HG03520 (cell line): ENCODE measurements around the gene KRT80.

Experiments
- ATAC-seq: cut with Tn5 transposase; IDR thresholded peaks from one replicate; pipeline ENCODE4 v1.9.1; 2021; ENCODE audit warnings: mild to moderate bottlenecking, moderate library complexity; ENCODE audit not compliant: unreplicated experiment

The KRT80 gene

DNA sequence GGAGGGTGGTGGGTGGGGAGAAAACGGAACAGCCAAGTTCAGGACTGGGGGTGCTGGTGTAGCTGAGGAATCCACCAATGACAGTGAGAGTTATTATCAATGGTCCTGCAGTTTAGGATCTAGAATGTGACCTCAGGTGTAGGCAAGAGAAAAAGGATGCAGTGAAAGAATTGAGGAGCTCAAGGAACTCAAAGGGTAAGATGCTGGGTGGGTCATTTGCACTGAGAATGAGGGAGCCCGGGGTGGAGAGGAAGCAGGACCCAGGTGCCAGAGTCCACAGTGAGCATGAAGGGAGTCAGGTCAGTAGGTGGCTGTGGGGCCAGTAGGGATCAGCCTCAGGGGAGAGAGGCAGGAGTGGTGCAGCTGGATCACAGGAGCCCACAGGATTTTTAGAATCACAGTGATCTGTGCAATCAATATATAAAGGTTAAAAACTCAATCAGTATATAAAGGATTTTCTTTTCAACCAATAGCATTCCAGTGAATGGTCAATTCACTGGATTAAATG lies 38.1 kb upstream of the KRT80 start:
- no peak for ATAC-seq

DNA sequence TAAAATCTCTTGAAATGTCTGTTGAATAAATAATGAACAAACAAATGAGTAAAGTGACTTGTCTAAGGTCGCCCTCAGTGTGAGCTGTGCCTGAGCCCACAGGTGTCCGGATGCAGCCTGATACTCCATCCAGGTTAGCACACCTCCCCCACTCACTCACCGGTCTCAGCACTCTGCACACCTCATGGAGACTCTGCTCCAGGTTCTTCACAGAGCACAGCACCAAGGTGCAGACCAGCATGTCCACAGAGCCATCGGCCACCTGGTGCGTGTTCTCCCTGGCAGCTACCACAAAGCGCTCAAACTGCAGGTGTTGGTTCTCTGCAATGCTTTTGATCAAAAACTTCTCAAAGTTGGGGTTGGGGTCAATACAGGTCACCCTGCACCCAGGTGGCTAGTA lies 37.1 kb upstream of the KRT80 start:
- no peak for ATAC-seq

DNA sequence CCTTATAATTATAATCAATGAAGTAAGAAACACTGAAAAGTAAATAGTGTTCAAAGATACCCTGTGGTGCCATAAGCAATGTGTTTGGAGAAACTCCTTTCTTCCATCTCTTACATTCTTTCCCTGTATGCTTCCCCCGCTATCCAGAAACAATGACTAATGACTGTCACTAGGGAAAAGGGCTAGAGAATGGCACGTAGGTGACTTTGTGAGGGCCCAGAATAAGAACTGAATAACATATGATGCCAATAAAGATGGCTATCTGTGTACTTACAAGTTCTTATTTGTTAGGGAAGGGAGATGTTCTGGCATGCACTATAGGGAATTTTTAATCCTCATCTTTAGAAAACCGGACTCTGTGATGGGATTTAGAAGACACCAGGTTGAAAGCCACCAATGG lies 36.6 kb upstream of the KRT80 start:
- ATAC-seq = no peak

DNA sequence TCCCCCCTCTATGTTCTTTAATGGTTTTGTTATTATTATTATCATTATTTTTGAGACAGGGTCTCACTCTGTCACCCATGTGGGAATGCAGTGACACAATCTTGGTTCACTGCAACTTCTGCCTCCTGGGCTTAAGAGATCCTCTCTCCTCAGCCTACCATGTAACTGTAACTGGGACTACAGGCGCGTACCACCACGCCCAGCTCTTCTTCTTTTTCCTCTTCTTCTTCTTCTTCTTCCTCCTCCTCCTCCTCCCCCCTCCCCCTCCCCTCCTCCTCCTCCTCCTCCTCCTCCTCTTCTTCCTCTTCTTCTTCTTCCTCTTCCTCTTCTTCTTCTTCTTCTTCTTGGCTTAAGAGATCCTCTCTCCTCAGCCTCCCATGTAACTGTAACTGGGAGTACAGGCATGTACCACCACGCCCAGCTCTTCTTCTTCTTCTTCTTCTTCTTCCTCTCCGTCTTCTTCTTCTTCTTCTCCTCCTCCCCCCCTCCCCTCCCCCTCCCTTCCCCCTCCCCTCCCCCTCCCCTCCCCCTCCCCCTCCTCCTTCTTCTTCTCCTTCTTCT lies 35.9 kb upstream of the KRT80 start:
- ATAC-seq = no peak

DNA sequence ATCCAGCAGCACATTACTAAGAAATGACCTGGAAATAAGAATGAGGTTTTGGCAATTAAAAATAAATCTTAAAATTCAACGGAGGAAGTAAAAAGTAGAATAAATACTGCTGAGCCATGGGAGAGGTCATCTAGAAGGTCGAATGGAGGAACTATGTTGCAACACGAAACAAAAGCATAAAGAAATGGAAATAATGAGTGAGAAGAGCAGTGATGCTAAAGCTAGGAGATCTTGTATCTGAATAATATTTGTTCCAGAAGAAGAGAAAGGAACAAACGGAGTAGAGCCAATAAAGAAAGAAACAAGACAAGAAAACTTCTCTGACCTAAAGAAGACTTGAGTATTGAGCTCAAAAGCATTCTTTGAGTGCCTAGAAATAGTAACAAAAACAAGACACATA lies 34.6 kb upstream of the KRT80 start:
- ATAC-seq = no peak

DNA sequence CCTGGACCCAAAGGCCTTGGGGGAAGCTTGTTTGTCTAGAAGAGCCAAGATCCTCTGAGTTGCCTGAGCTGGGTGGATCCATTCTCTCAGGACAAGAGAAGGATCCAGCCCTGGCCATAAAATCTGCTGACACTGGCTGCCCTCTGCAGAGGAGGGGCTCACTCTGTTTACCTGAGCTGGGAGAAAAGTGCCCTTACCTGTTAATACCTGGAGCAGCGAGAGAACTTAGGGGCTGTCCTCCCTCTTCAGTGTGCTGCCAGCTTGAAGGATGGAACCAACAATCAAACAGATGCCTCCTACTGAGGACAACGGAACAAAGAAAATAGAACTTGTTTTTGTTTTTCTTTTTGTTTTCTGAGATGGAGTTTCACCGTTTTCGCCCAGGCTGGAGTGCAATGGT lies 33.9 kb upstream of the KRT80 start:
- no peak for ATAC-seq

DNA sequence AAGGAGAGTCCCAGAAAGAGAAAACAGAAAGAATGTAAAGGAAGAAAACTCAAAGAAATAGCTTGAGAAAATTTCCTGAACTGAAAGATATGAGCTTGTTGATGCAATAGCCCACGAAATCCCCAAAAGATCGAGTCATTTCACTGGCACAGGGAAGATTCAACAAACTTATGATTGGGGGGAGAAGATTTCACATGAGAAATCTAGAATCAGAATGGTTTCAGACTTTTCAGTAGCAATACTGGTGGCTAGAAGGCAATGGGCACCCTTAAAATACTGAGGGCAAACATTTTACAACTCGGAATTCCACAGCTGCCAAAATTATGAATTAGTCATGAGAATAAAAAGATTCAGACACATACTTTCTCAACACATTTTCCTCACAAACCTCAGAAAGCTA lies 32.3 kb upstream of the KRT80 start:
- ATAC-seq = no peak

DNA sequence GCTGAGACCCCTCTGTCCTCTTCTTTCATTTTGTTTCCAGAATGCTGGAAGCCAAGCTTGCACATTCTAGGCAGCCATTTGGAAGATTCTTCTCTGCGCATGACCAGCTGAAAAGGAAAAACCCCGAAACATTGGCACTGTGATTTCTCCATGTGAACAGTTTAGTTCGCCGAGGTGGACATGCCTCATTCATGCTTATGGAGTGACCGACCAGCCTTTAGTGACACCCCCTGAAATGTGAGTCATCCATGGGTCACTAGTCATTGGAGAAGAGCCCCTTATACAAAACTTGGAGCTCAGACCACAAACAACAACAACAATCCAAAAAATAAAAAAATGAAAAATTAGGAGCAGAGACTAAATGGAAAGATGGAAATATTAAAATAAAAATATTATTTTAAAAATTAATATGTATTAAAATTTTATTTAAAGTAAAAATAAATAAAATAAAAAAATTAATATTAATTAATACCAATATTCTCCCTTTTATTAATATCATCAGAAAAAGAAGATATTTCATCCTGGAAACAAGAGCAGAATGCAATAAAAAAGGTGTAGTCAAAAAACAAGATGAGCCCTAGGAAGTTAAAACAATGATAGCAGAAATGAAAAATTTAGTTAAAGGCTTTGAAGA lies 31.7 kb upstream of the KRT80 start:
- no peak for ATAC-seq

DNA sequence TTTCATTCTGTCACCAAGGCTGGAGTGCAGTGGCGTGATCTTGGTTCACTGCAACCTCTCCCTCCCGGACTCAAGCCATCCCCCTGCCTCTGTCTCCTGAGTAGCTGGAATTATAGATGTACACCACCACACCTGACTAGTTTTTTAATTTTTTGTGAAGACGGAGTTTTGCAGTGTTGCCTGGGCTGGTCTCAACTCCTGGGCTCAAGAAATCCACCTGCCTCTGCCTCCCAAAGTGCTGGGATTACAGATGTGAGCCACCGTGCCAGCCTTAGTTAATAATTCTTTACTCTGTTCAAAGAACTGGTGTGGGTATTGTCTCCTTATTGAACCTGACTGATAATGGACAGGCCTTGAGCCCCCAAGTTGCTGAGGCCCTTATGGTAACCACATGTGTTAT lies 30.9 kb upstream of the KRT80 start:
- no peak for ATAC-seq

DNA sequence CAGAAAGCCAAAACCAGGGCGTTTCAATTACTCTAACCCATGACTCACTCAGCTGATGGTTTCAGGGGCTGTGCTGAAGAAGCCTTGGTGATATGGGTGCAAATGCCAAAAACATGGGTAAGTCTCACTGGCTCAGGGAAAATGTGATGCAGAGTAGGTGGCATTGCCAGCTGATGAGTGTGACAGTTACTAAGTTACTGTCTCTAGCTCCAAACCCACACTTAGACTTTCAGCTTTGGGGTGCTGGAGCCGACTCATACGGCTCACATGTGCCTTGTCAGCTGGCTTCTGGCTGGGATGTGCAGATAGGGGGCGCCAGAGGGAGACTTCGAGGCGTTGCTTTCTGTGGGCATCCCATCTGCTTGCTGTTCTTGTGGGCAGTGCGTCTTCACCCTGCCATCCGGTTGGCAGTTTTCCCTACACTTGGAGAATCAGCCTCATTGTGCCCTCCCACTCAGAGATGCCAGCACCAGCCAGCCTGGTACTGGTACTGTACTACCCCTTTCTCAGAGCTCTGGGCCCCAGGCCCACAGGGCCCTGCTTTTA lies 30.2 kb upstream of the KRT80 start:
- no peak for ATAC-seq

DNA sequence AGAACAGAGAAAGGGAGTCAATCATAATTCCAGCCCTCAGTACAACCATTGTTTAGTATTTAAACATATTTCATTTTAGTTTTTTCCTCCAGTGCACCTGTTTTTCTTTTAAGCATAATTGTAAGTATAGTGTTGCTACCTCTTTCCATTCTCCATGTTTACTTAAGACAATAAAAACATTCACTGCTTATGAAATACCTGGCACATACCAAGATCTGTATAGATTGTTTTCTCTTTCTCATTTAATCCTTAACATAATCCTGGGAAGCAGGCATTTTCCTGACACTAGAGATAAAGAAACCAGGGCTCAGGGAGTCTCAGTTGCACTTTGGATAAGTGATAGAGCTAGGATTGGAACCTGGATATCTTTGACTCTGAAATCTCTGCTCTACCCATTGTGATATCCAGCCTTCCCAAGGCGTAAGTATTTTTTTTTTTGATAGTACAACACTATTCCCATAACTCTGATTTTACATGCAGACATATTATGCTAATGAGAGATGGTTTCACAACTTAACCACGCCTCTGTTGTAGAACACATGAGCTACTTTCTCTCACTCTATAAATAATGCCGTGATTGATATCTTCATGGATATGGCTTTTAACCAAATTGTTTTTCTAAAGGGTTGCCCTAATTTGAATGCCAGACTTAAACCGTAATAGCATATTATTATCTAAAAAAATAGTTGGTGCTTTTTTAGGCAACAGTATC lies 29.4 kb upstream of the KRT80 start:
- ATAC-seq = no peak

DNA sequence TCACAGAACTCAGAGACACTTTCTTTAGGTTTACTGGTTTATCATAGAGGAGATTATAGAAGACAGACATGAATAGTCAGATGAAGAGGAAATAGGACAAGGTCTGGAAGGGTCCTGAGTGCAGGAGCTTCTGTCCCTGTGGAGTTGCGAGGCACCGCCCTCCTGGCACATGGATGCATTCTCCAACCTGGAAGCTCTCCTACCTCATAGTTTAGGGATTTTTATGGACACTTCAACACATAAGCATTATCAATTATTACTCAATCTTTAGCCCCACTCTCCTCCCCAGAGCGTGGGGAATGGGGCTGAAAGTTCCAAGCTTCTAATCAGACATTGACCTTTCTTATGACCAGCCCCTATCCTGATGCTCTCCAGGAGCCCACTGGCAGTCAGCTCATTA lies 28.7 kb upstream of the KRT80 start:
- no peak for ATAC-seq

DNA sequence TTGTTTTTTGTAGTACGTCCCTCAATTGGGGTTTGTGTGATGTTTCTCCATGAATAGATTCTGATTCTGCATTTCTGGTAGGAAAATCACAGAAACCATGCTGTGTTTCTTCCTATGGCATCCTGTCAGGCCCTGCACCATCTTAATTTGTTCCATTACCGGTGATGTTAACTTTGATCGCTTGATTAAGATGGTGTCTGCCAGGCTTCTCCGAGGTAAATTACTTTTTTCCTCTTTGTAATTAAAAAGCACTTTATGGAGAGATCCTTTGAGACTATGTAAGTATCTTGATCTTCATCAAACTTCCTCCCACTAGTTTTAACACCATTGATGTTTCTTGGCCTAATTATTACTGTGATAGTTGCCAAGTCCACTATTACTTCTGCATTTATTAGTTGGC lies 26.2 kb upstream of the KRT80 start:
- no peak for ATAC-seq

DNA sequence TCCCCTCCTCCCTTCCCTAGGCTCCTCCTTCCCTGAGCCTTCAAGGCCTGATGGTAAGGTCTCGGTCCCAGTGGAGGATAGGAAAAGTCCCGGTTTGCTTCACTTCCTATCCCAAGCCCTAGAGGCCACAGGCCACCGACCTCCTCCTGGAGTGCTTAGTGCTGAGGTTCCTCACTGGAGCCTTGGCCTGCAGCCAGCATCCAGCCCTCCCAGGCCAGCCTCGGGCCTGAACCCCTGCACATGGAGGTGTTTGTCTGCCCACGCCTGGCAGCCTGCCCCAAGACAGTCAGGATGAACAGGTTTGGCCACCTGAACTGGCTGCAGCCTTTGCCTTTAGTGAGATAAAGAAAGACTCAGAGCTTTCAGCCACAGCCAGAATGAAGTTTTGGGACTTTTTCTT lies 25.4 kb upstream of the KRT80 start:
- no peak for ATAC-seq

DNA sequence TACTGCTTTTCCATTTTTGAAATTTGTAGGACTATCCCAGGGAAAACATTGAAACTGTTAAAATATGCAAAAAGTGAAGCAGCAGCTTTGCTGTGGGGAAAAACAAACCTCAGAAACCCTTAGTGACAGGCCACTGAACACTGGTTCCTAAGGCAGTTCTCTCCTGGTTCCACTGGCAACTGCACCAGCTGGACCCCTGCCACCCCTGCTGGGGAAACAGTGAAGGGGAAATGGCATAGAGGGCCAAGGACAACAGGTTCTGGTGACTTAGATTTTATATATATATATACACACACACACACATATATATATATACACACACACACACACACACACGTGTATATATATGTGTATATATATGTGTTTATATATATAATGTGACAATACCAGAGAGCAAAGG lies 25.0 kb upstream of the KRT80 start:
- ATAC-seq = no peak

DNA sequence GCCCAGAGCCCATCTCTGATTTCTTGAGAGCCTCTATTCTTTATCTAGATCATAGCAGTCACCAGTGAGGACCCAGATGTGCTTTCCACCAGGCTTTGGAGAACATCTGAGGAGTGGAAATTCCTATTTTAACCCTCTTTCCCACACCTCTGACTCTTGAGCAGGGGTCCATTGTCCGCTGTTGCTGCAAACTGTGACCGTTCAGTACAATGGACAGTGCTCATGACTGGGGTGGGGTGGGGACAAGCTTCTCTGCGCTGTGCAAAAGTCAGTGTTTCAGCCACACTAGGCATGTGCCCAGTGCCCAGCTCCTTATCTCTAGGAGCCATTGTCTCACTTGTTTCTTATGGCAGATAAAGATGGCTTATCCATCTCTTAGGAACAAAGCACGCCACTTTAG lies 24.3 kb upstream of the KRT80 start:
- no peak for ATAC-seq

DNA sequence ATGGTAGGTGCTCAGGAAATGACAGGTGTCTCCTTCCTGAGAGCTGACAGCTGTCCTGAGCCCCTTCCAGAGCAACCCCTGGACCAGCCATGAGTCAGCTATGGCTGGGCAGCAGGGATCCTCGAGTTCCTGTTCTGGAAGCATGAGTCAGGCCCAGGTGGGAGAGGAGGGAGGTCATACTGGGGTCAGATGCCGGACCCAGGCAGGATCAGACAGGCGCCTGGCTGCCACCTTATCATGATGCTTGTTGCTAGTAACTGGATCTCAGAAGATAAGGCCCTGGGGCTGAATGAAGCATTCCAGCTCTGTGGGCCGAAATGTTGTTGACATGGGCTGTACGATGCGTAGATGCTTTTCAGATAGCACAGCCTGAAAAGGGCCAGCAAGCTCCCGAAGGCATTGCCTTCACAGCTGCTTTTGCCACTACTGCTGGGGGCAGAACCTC lies 23.8 kb upstream of the KRT80 start:
- no peak for ATAC-seq

DNA sequence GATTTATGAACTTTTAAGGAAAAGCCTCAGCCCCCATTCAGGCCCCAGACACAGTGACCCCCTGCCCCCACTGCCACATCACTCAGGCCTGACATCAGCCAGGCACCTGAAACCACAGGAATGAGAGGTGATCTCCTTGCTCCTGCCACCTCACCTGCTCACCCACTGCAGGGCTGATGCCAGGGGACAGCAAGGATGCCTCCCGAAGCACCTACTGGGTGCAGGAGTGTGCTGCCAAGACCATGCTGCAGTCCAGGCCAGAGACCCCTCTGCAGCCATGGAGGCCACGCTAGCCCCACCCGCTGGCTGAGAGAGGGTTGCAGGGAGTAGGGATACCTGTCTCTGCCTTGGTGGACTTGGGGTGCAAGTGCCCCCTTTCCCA lies 22.6 kb upstream of the KRT80 start:
- ATAC-seq = no peak

DNA sequence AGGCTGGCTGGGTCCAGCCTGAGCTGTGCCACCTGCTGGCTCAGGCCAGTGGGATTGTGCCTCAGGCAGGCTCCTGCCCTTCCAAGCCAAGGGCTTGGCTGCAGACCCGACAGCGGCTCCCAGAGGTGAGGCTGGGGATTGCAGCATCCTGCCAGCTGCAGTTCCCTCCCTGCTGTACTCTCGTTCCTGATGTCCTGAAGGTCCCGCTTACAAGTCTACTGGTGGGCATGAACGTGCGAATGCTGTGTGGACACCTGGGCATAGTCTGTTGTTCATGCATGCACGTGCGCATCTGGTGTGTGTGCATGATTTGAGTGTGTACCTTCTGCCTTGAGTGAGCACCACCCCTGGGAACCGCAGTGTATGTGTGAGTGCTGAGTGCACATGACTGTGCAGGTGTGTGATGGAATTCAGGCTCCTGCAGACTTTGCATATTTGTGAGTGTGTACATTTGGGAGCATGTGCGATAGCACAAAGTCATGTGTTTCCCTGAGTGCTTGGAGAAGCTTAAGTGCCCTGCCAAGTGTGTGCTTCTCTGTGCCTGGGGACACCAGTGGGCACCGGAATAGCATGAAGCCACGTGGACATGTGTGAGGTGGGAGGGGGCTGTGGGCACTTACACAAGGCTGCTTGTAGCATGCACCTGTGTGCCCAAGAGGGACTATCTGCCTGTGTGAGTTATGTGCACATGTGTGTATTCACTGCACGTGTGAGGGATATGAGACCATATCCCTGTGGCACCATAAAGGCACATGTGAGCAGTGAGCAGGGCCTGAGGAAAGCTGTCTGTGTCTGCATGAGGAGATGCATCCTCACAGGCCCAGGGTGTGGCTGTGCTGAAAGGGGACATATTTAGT lies 22.0 kb upstream of the KRT80 start:
- no peak for ATAC-seq

DNA sequence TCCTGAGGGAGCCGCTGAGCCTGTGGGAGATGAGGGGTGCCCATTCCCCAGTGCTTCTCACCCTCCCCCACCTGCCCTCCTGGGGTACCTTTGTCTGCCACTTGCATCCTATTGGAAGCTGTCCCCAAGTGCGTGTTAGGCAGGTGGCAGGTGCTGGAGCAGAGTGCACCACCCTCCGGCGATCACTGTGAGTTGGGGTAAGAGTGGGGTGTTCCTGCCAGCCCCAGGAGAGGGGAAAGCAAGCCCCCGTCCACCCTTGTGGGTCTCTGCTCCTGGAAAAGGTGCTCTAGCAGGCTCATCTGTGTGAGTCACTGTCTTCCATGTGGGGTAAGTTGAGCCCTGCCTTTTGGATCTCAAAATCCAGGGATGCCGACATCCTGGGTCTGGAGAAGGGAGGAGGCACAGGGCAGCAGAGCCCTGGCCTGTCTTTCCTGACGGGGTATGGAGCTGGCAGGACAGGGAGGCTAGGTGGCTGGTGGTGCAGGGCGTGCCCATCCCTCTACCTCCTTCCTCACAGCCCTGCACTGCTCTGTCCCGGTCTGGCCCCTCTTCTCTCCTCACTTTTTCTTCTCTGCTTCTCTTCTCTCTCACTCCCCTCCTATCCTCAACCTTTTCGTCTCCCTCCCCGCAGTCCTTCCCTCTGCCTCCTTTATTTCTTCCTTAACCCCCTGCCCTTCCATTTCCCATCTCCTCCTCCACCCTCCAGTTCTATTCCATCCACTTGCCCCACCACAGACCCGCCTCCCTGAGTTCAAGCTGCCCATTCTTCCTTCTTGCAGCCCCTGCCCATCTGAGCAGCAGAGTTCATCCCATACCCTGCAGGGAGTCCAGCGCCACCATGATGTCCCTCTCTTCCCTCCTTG lies 21.1 kb upstream of the KRT80 start:
- no peak for ATAC-seq
